SK-N-SH treated with all-trans-retinoic acid at 6 μM for 48 hours (cell line): ENCODE measurements around the gene DDA1.

Experiments used
- ATAC-seq: fragments of 200-7000 bp; cut with Tn5 transposase; 3 replicates; pipeline ENCODE4 v1.9.1; 2020; ENCODE audit warnings: mild to moderate bottlenecking, moderate library complexity
- ARNTL ChIP-seq: fragments of 450-650 bp; formaldehyde crosslinking; IDR thresholded peaks from 2 replicates; pipeline ENCODE4 v1.5.0; 2020; ENCODE audit warnings: low read depth, mild to moderate bottlenecking, moderate library complexity, borderline replicate concordance
- CSDC2 ChIP-seq: fragments of 250-450 bp; sonication (Bioruptor Pico); IDR thresholded peaks from 2 replicates; pipeline ENCODE4 v1.5.0; 2020; ENCODE audit warnings: mild to moderate bottlenecking, moderate library complexity
- CSRNP3 ChIP-seq: fragments of 250-450 bp; sonication (Bioruptor Pico); IDR thresholded peaks from 2 replicates; pipeline ENCODE4 v1.5.1; 2021; ENCODE audit warnings: mild to moderate bottlenecking, moderate library complexity
- GLIS3 ChIP-seq: fragments of 250-450 bp; sonication (Bioruptor Pico); IDR thresholded peaks from 2 replicates; pipeline ENCODE4 v1.5.0; 2020; ENCODE audit warnings: mild to moderate bottlenecking, moderate library complexity
- ISL1 ChIP-seq: fragments of 250-450 bp; sonication (Bioruptor Pico); IDR thresholded peaks from 2 replicates; pipeline ENCODE4 v2.1.2; 2022; ENCODE audit warnings: mild to moderate bottlenecking, moderate library complexity
- OSR1 ChIP-seq: fragments of 250-450 bp; sonication (Bioruptor Pico); IDR thresholded peaks from 2 replicates; pipeline ENCODE4 v1.8.0; 2022; ENCODE audit warnings: moderate library complexity, mild to moderate bottlenecking, inconsistent platforms
- PPARA ChIP-seq: fragments of 250-450 bp; sonication (Bioruptor Pico); IDR thresholded peaks from 2 replicates; pipeline ENCODE4 v1.5.0; 2020; ENCODE audit warnings: mild to moderate bottlenecking, borderline replicate concordance
- RARB ChIP-seq: fragments of 250-450 bp; sonication (Bioruptor Pico); IDR thresholded peaks from 2 replicates; pipeline ENCODE4 v1.8.0; 2021; ENCODE audit warnings: mild to moderate bottlenecking, moderate library complexity
- TCF4 ChIP-seq: fragments of 250-450 bp; sonication (Bioruptor Pico); IDR thresholded peaks from 2 replicates; pipeline ENCODE4 v1.8.0; 2021; ENCODE audit warnings: mild to moderate bottlenecking, moderate library complexity, borderline replicate concordance
- TOX ChIP-seq: fragments of 250-450 bp; sonication (Bioruptor Pico); IDR thresholded peaks from 2 replicates; pipeline ENCODE4 v1.8.0; 2021; ENCODE audit warnings: mild to moderate bottlenecking, moderate library complexity, borderline replicate concordance
- ZC3H10 ChIP-seq: fragments of 250-450 bp; sonication (Bioruptor Pico); IDR thresholded peaks from 2 replicates; pipeline ENCODE4 v1.5.1; 2021; ENCODE audit warnings: mild to moderate bottlenecking, moderate library complexity
- ZFP3 ChIP-seq: fragments of 250-450 bp; sonication (Bioruptor Pico); IDR thresholded peaks from 2 replicates; pipeline ENCODE4 v1.5.0; 2020; ENCODE audit warnings: mild to moderate bottlenecking, moderate library complexity
- ZFP30 ChIP-seq: fragments of 450-650 bp; formaldehyde crosslinking; IDR thresholded peaks from 2 replicates; pipeline ENCODE4 v1.5.0; 2022; ENCODE audit warnings: mild to moderate bottlenecking, moderate library complexity
- ZNF565 ChIP-seq: fragments of 450-650 bp; formaldehyde crosslinking; conservative IDR thresholded peaks from 2 replicates; pipeline ENCODE4 v1.5.0; 2020; ENCODE audit warnings: low read depth, mild to moderate bottlenecking, moderate library complexity
- ZNF70 ChIP-seq: fragments of 450-650 bp; formaldehyde crosslinking; IDR thresholded peaks from 2 replicates; pipeline ENCODE4 v1.5.0; 2020; ENCODE audit warnings: mild to moderate bottlenecking, moderate library complexity
- ZNF8 ChIP-seq: fragments of 450-650 bp; formaldehyde crosslinking; IDR thresholded peaks from 2 replicates; pipeline ENCODE4 v1.5.0; 2020; ENCODE audit warnings: mild to moderate bottlenecking, moderate library complexity
- TF ChIP-seq, protein P1 (sequence below): fragments of 250-450 bp; sonication (Bioruptor Pico); IDR thresholded peaks from 2 replicates; pipeline ENCODE4 v1.8.0; 2021; ENCODE audit warnings: low read depth, mild to moderate bottlenecking, moderate library complexity, borderline replicate concordance
- TF ChIP-seq, protein P2 (sequence below): fragments of 250-450 bp; sonication (Bioruptor Pico); IDR thresholded peaks from 2 replicates; pipeline ENCODE4 v1.5.0; 2020; ENCODE audit warnings: mild to moderate bottlenecking, moderate library complexity
- TF ChIP-seq, protein P3 (sequence below): fragments of 250-450 bp; sonication (Bioruptor Pico); IDR thresholded peaks from 2 replicates; pipeline ENCODE4 v1.8.0; 2020; ENCODE audit warnings: mild to moderate bottlenecking, moderate library complexity, borderline replicate concordance

DDA1 gene

GRCh38 chr19:17262557-17262956, 46.8 kb upstream of the DDA1 start:
- no peak for ATAC-seq
- no peak for TF ChIP-seq ZNF8 (CRISPR knock-in tag)
- no peak for TF ChIP-seq CSRNP3 (CRISPR knock-in tag)
- TF ChIP-seq, protein P1, sequence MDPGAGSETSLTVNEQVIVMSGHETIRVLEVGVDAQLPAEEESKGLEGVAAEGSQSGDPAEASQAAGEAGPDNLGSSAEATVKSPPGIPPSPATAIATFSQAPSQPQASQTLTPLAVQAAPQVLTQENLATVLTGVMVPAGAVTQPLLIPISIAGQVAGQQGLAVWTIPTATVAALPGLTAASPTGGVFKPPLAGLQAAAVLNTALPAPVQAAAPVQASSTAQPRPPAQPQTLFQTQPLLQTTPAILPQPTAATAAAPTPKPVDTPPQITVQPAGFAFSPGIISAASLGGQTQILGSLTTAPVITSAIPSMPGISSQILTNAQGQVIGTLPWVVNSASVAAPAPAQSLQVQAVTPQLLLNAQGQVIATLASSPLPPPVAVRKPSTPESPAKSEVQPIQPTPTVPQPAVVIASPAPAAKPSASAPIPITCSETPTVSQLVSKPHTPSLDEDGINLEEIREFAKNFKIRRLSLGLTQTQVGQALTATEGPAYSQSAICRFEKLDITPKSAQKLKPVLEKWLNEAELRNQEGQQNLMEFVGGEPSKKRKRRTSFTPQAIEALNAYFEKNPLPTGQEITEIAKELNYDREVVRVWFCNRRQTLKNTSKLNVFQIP (CRISPR knock-in tag), result no peak
- TF ChIP-seq PPARA (CRISPR knock-in tag), result no peak
- no peak for TF ChIP-seq GLIS3 (CRISPR knock-in tag)
- TF ChIP-seq ZC3H10, result no peak
- TF ChIP-seq, protein P2, sequence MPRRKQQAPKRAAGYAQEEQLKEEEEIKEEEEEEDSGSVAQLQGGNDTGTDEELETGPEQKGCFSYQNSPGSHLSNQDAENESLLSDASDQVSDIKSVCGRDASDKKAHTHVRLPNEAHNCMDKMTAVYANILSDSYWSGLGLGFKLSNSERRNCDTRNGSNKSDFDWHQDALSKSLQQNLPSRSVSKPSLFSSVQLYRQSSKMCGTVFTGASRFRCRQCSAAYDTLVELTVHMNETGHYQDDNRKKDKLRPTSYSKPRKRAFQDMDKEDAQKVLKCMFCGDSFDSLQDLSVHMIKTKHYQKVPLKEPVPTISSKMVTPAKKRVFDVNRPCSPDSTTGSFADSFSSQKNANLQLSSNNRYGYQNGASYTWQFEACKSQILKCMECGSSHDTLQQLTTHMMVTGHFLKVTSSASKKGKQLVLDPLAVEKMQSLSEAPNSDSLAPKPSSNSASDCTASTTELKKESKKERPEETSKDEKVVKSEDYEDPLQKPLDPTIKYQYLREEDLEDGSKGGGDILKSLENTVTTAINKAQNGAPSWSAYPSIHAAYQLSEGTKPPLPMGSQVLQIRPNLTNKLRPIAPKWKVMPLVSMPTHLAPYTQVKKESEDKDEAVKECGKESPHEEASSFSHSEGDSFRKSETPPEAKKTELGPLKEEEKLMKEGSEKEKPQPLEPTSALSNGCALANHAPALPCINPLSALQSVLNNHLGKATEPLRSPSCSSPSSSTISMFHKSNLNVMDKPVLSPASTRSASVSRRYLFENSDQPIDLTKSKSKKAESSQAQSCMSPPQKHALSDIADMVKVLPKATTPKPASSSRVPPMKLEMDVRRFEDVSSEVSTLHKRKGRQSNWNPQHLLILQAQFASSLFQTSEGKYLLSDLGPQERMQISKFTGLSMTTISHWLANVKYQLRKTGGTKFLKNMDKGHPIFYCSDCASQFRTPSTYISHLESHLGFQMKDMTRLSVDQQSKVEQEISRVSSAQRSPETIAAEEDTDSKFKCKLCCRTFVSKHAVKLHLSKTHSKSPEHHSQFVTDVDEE (CRISPR knock-in tag), result no peak
- no peak for TF ChIP-seq ZFP30 (CRISPR knock-in tag)
- no peak for TF ChIP-seq TOX (CRISPR knock-in tag)
- TF ChIP-seq ZFP3 (CRISPR knock-in tag), result no peak
- TF ChIP-seq TCF4, result no peak

DNA sequence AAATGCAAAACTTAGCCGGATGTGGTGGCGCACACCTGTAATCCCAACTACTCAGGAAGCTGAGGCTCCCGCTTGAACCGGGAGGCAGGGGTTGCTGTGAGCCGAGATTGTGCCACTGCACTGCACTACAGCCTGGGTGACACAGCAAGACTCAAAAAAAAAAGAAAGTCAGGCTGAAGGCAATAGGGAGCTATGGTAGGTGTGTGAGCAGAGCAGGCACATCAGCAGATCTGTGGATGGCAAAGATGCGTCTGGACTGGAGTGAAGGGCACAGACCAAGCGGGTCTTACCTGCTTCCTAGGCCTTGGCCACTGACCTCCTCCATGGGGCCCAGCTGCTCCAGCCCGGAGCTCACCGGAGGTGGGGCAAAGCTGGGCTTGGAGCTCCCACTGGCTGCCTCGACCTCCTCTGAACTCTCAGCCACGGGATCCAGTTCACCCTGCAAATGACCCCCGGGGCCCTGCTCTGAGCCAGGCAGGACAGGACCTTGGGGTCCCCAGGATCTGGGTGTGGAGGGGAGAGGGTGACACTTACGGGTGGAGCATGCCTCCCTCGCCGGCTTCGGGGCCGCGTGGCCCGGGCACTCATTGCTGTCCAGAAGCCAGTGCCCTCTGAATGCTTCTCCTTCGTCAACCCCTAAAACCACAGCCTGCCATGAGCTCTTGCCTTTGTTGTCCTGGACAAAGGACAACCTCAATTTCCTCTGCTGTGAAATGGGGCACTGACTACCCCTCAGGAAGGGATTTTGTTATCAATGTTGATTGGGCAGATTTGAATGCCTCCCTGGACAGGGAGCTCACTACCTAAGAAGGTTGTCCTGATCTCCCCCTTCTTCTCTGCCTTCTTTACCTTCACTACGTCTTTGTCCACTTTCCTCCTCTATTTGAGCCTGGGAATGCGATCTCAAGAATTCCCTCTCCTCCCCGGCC, 45.4 kb upstream of the DDA1 start:
- ATAC-seq, result no peak
- TF ChIP-seq RARB (CRISPR knock-in tag) (no peak), ZNF70 (CRISPR knock-in tag) (no peak), ZFP3 (CRISPR knock-in tag) (no peak), OSR1 (CRISPR knock-in tag) (no peak), ARNTL (CRISPR knock-in tag) (no peak), ZNF565 (CRISPR knock-in tag) (no peak), CSRNP3 (CRISPR knock-in tag) (no peak), ZC3H10 (no peak), ZNF8 (CRISPR knock-in tag) (no peak), ISL1 (CRISPR knock-in tag) (no peak), GLIS3 (CRISPR knock-in tag) (no peak), CSDC2 (CRISPR knock-in tag) (no peak), TOX (CRISPR knock-in tag) (no peak)
- TF ChIP-seq, protein P2 (CRISPR knock-in tag), result no peak
- TF ChIP-seq, protein P3, sequence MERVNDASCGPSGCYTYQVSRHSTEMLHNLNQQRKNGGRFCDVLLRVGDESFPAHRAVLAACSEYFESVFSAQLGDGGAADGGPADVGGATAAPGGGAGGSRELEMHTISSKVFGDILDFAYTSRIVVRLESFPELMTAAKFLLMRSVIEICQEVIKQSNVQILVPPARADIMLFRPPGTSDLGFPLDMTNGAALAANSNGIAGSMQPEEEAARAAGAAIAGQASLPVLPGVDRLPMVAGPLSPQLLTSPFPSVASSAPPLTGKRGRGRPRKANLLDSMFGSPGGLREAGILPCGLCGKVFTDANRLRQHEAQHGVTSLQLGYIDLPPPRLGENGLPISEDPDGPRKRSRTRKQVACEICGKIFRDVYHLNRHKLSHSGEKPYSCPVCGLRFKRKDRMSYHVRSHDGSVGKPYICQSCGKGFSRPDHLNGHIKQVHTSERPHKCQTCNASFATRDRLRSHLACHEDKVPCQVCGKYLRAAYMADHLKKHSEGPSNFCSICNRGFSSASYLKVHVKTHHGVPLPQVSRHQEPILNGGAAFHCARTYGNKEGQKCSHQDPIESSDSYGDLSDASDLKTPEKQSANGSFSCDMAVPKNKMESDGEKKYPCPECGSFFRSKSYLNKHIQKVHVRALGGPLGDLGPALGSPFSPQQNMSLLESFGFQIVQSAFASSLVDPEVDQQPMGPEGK (CRISPR knock-in tag), result no peak
